ENCODE results near the gene ERG28.

GRCh38 chr14:75626863-75627262, 33.8 kb downstream of the ERG28 start:
- TF ChIP-seq ARNTL (CRISPR knock-in tag; IDR thresholded peaks at IDR 0.05; ENCODE audit: borderline replicate concordance, low read depth) (no peak), POU6F1 (CRISPR knock-in tag; IDR thresholded peaks at IDR 0.05; ENCODE audit: borderline replicate concordance, low read depth) (no peak), ESRRG (CRISPR knock-in tag; IDR thresholded peaks at IDR 0.05) (no peak), ZFP30 (CRISPR knock-in tag; IDR thresholded peaks at IDR 0.05) (no peak), TSHZ2 (CRISPR knock-in tag; IDR thresholded peaks at IDR 0.05) (no peak)

Data from SK-N-SH treated with all-trans-retinoic acid at 6 μM for 48 hours (cell line).